Right lobe of liver (tissue), 6 donors: ENCODE measurements around the gene IGF2BP1. TPM values are rescaled to one million over a fixed set of nuclear protein-coding genes. Genes with fewer than 3 reads are reported as not detected.

Experiments used
- ATAC-seq, 4 donors: fragments of 200-7000 bp; cut with Tn5 transposase; one replicate each; pipeline ENCODE4 v1.9.1; 2020; ENCODE audit warnings: mild to moderate bottlenecking in 4 of 4, moderate library complexity in 4 of 4
- DNase-seq, 3 donors: peaks; one replicate each; pipeline ENCODE4 v3.0.0-alpha.2; 2020
- H3K27ac ChIP-seq, 3 donors: fragments of 200-600 bp; one replicate each; pipeline ENCODE4 v1.8.0; 2022
- H3K27me3 ChIP-seq, 2 donors: fragments of 200-600 bp; one replicate each; pipeline ENCODE4 v1.8.0; 2022
- H3K36me3 ChIP-seq, 4 donors: fragments of 200-600 bp; sonication (generic) in 1 of 4; one replicate each; pipeline versions ENCODE4 v1.5.1 to v1.8.0; 2017 to 2022; ENCODE audit warnings: control low read depth in 1 of 4
- H3K4me1 ChIP-seq, 4 donors: fragments of 200-600 bp; sonication (generic) in 1 of 4; one replicate each; pipeline versions ENCODE4 v1.5.1 to v1.8.0; 2017 to 2022; ENCODE audit warnings: control low read depth in 1 of 4
- H3K4me3 ChIP-seq, 3 donors: fragments of 200-600 bp; one replicate each; pipeline ENCODE4 v1.8.0; 2022
- H3K9me3 ChIP-seq, 4 donors: fragments of 200-600 bp; sonication (generic) in 1 of 4; one replicate each; pipeline versions ENCODE4 v1.5.1 to v1.8.0; 2017 to 2022; ENCODE audit warnings: control low read depth in 1 of 4
- CTCF ChIP-seq, 4 donors: fragments of 200-600 bp in 3 of 4; fragments of 450-650 bp in 1 of 4; IDR thresholded peaks; one replicate each; pipeline versions ENCODE4 v1.5.1 to v1.8.0; 2016 to 2022; ENCODE audit warnings: antibody characterized with exemption in 4 of 4, mild to moderate bottlenecking in 2 of 4
- POLR2A ChIP-seq: fragments of 450-650 bp; IDR thresholded peaks from one replicate; pipeline ENCODE4 v1.6.1; 2017; ENCODE audit warnings: antibody characterized with exemption, mild to moderate bottlenecking
- WGBS: methylation state at CpG from one replicate; pipeline ENCODE4 v1.1.6; 2018; ENCODE audit warnings: low coverage, low lambda C conversion rate; ENCODE audit not compliant: insufficient coverage; ENCODE audit errors: missing lambda C conversion rate; 5-methylcytosine and 5-hydroxymethylcytosine counted together
- intact Hi-C, 2 donors: fragments of 100-400 bp; cut with DNase I; formaldehyde crosslinking; loops; one replicate each; pipeline versions ENCODE4 v1.11.2 to v1.14.1; 2022
- total RNA-seq, 6 experiments: library from RNA; depleted of rRNA in 2 of 6; stranded (reverse); fragments of >200 nt in 2 of 6; fragmentation: NEBNext Ultra II Directional in 3 of 6; extraction: Animal tissue kit (Norgen Biotek cat#: 25700) in 3 of 6; gene quantifications; one replicate each; pipeline versions ENCODE4 v1.1.0 to v1.2.4, GENCODE V29; 2016 to 2023
- donor health status: DM: no; HTN: yes; CAD: no.
- donor health status: DM: no; HTN: no; CAD: no.
- donor health status: DM: no; HTN: no; CAD: no.
- donor health status: DM: no; HTN: yes; CAD: no.
- donor health status: DM: no; HTN: yes; CAD: no.

The IGF2BP1 gene
- total RNA-seq, 6 experiments from 2014 or later = 0.56 TPM; not detected in 5

- Histone ChIP-seq H3K27me3 (peaks cover 0 to 26% of the 10 kb centered on the region in 2 donors), H3K4me3 (no peak overlapping the region), H3K4me1 (peaks cover 0 to 8% (median 0%) of the 10 kb centered on the region in 4 donors), H3K27ac (no peak overlapping the region), H3K9me3 (no peaks in the 10 kb centered on the region), H3K36me3 (no peaks in the 10 kb centered on the region)
- no peak for TF ChIP-seq POLR2A
- no peak for TF ChIP-seq CTCF (IDR thresholded peaks at IDR 0.05)
- 51% methylated on average over 7 of the region's 22 CpGs for WGBS
- DNase-seq (no peak), ATAC-seq (no peak)
- intact Hi-C loops = no loop called here
These were observed 18.2 kb downstream of the IGF2BP1 start for GRCh38 chr17:49015179-49015923.

- TF ChIP-seq POLR2A (no peak), CTCF (IDR thresholded peaks at IDR 0.05) (no peak)
- Histone ChIP-seq H3K36me3 (no peaks in the 10 kb centered on the region), H3K4me3 (no peak overlapping the region), H3K27me3 (peaks cover 0 to 26% of the 10 kb centered on the region in 2 donors), H3K27ac (no peak overlapping the region), H3K9me3 (no peaks in the 10 kb centered on the region), H3K4me1 (peaks cover 0 to 8% (median 0%) of the 10 kb centered on the region in 4 donors)
- intact Hi-C loops = no loop called here
- ATAC-seq (no peak), DNase-seq (no peak)
- whole genome bisulfite sequencing = 42% methylated on average over 8 of the region's 11 CpGs
These were observed 19.0 kb downstream of the IGF2BP1 start for GRCh38 chr17:49015924-49016774.

- intact Hi-C loops = no loop called here
- no peak for ATAC-seq
- no peak overlapping the region for H3K4me3 ChIP-seq
- 31% methylated on average over 11 of the region's 16 CpGs for WGBS
- no peaks in the 10 kb centered on the region for H3K9me3 ChIP-seq
- no peaks in the 10 kb centered on the region for H3K36me3 ChIP-seq
- DNase-seq = no peak
- TF ChIP-seq POLR2A = no peak
- TF ChIP-seq CTCF (IDR thresholded peaks at IDR 0.05) = no peak
- peaks cover 0 to 8% (median 0%) of the 10 kb centered on the region in 4 donors for H3K4me1 ChIP-seq
- H3K27me3 ChIP-seq = peaks cover 0 to 22% of the 10 kb centered on the region in 2 donors
- H3K27ac ChIP-seq = no peak overlapping the region
These were observed 19.7 kb downstream of the IGF2BP1 start for GRCh38 chr17:49016775-49017463.

GRCh38 chr17:49018116-49018612 lies 21.0 kb downstream of the IGF2BP1 start:
- Histone ChIP-seq H3K27ac (no peak overlapping the region), H3K4me3 (no peak overlapping the region), H3K9me3 (no peaks in the 10 kb centered on the region), H3K36me3 (no peaks in the 10 kb centered on the region), H3K4me1 (peaks cover 0 to 6% (median 0%) of the 10 kb centered on the region in 4 donors), H3K27me3 (peaks cover 0 to 12% of the 10 kb centered on the region in 2 donors)
- ATAC-seq (no peak), DNase-seq (no peak)
- no peak for TF ChIP-seq CTCF (IDR thresholded peaks at IDR 0.05)
- no peak for TF ChIP-seq POLR2A
- intact Hi-C loops = no loop called here
- WGBS = 75% methylated on average over 3 of the region's 4 CpGs
